ENCODE results near the gene FANCF. TPM values are rescaled to one million over a fixed set of nuclear protein-coding genes. Genes with fewer than 3 reads are reported as not detected.

FANCF gene
- total RNA-seq (2014; rRNA removed; shearing (Covaris generic); ENCODE audit: low replicate concordance): 11.1 and 15.6 TPM in 2 replicates

GRCh38 chr11:22625448-22626287 is at the start of gene FANCF:
FANCF (minus strand) TSS chr11:22625823; CDS start chr11:22625810, 13 bp downstream.
- Histone ChIP-seq H3K79me2 (ENCODE audit: low read length) (peaks cover 12% of the 10 kb centered on the region), H4K20me1 (ENCODE audit: insufficient read depth, low read depth, low read length) (no peaks in the 10 kb centered on the region), H3K9ac (ENCODE audit: low read length) (peak within 1 kb of the TSS; percentile 91), H3K4me2 (ENCODE audit: low read depth, low read length, poor library complexity, severe bottlenecking) (peak within 1 kb of the TSS; percentile 93), H2AFZ (ENCODE audit: low read length) (peak within 1 kb of the TSS; percentile 96), H3K9me3 (ENCODE audit: low read length) (no peaks in the 10 kb centered on the region), H3K36me3 (ENCODE audit: insufficient read depth, low read length) (no peaks in the 10 kb centered on the region), H3K9me2 (replicated peaks; ENCODE audit: insufficient read depth, low read length) (no peaks in the 10 kb centered on the region; the same call in 1 of the 2 replicates), H3K27ac (ENCODE audit: low read length) (peak within 1 kb of the TSS; percentile 44; the same call in 1 of the 2 replicates), H3K4me1 (ENCODE audit: low read length) (peaks cover 19% of the 10 kb centered on the region), H3K4me3 (ENCODE audit: low read length) (peak within 1 kb of the TSS; percentile 89), H3K27me3 (ENCODE audit: low read length) (no peaks in the 10 kb centered on the region)
- DNase-seq: peak; percentile 98

GRCh38 chr11:22674470-22675439 is 49.1 kb upstream of the FANCF start:
- Histone ChIP-seq H3K4me2 (ENCODE audit: low read depth, low read length, poor library complexity, severe bottlenecking) (no peak overlapping the region), H3K36me3 (ENCODE audit: insufficient read depth, low read length) (no peaks in the 10 kb centered on the region), H3K9ac (ENCODE audit: low read length) (no peak overlapping the region), H3K9me2 (replicated peaks; ENCODE audit: insufficient read depth, low read length) (no peaks in the 10 kb centered on the region), H3K9me3 (ENCODE audit: low read length) (no peaks in the 10 kb centered on the region), H3K27me3 (ENCODE audit: low read length) (no peaks in the 10 kb centered on the region), H3K27ac (ENCODE audit: low read length) (no peak overlapping the region), H2AFZ (ENCODE audit: low read length) (no peak overlapping the region), H3K4me1 (ENCODE audit: low read length) (no peaks in the 10 kb centered on the region), H4K20me1 (ENCODE audit: insufficient read depth, low read depth, low read length) (no peaks in the 10 kb centered on the region), H3K79me2 (ENCODE audit: low read length) (no peaks in the 10 kb centered on the region), H3K4me3 (ENCODE audit: low read length) (no peak overlapping the region)
- no peak for DNase-seq

- Histone ChIP-seq H3K4me1 (ENCODE audit: low read length) (no peaks in the 10 kb centered on the region), H3K9me2 (replicated peaks; ENCODE audit: insufficient read depth, low read length) (no peaks in the 10 kb centered on the region), H3K36me3 (ENCODE audit: insufficient read depth, low read length) (no peaks in the 10 kb centered on the region), H3K4me3 (ENCODE audit: low read length) (no peak overlapping the region), H3K27ac (ENCODE audit: low read length) (no peak overlapping the region), H3K27me3 (ENCODE audit: low read length) (no peaks in the 10 kb centered on the region), H3K4me2 (ENCODE audit: low read depth, low read length, poor library complexity, severe bottlenecking) (no peak overlapping the region), H3K9ac (ENCODE audit: low read length) (no peak overlapping the region), H4K20me1 (ENCODE audit: insufficient read depth, low read depth, low read length) (no peaks in the 10 kb centered on the region), H2AFZ (ENCODE audit: low read length) (no peak overlapping the region), H3K9me3 (ENCODE audit: low read length) (no peaks in the 10 kb centered on the region), H3K79me2 (ENCODE audit: low read length) (no peaks in the 10 kb centered on the region)
- no peak for DNase-seq
Measured at GRCh38 chr11:22671751-22672150, 46.1 kb upstream of the FANCF start.

GRCh38 chr11:22670830-22671229 is 45.2 kb upstream of the FANCF start:
- H3K36me3 ChIP-seq (ENCODE audit: insufficient read depth, low read length): no peaks in the 10 kb centered on the region
- H3K79me2 ChIP-seq (ENCODE audit: low read length): no peaks in the 10 kb centered on the region
- no peaks in the 10 kb centered on the region for H3K4me1 ChIP-seq (ENCODE audit: low read length)
- peak; percentile 55 for DNase-seq
- no peak overlapping the region for H3K9ac ChIP-seq (ENCODE audit: low read length)
- H3K27me3 ChIP-seq (ENCODE audit: low read length): no peaks in the 10 kb centered on the region
- H3K9me2 ChIP-seq (replicated peaks; ENCODE audit: insufficient read depth, low read length): no peaks in the 10 kb centered on the region
- H3K9me3 ChIP-seq (ENCODE audit: low read length): no peaks in the 10 kb centered on the region
- no peak overlapping the region for H3K27ac ChIP-seq (ENCODE audit: low read length)
- H3K4me3 ChIP-seq (ENCODE audit: low read length): no peak overlapping the region
- no peak overlapping the region for H2AFZ ChIP-seq (ENCODE audit: low read length)
- H4K20me1 ChIP-seq (ENCODE audit: insufficient read depth, low read depth, low read length): no peaks in the 10 kb centered on the region
- no peak overlapping the region for H3K4me2 ChIP-seq (ENCODE audit: low read depth, low read length, poor library complexity, severe bottlenecking)

GRCh38 chr11:22669368-22669767 is 43.7 kb upstream of the FANCF start:
- Histone ChIP-seq H3K9ac (ENCODE audit: low read length) (no peak overlapping the region), H3K9me2 (replicated peaks; ENCODE audit: insufficient read depth, low read length) (no peaks in the 10 kb centered on the region), H3K36me3 (ENCODE audit: insufficient read depth, low read length) (no peaks in the 10 kb centered on the region), H3K4me1 (ENCODE audit: low read length) (no peaks in the 10 kb centered on the region), H3K4me3 (ENCODE audit: low read length) (no peak overlapping the region), H3K79me2 (ENCODE audit: low read length) (no peaks in the 10 kb centered on the region), H4K20me1 (ENCODE audit: insufficient read depth, low read depth, low read length) (no peaks in the 10 kb centered on the region), H2AFZ (ENCODE audit: low read length) (no peak overlapping the region), H3K27ac (ENCODE audit: low read length) (no peak overlapping the region), H3K27me3 (ENCODE audit: low read length) (no peaks in the 10 kb centered on the region), H3K9me3 (ENCODE audit: low read length) (no peaks in the 10 kb centered on the region), H3K4me2 (ENCODE audit: low read depth, low read length, poor library complexity, severe bottlenecking) (no peak overlapping the region)
- DNase-seq: no peak

GRCh38 chr11:22668005-22668796 is 42.6 kb upstream of the FANCF start:
- H3K9me2 ChIP-seq (replicated peaks; ENCODE audit: insufficient read depth, low read length): no peaks in the 10 kb centered on the region
- no peak overlapping the region for H3K27ac ChIP-seq (ENCODE audit: low read length)
- no peak for DNase-seq
- H3K9ac ChIP-seq (ENCODE audit: low read length): no peak overlapping the region
- no peaks in the 10 kb centered on the region for H3K4me1 ChIP-seq (ENCODE audit: low read length)
- no peak overlapping the region for H3K4me2 ChIP-seq (ENCODE audit: low read depth, low read length, poor library complexity, severe bottlenecking)
- H2AFZ ChIP-seq (ENCODE audit: low read length): no peak overlapping the region
- no peaks in the 10 kb centered on the region for H3K79me2 ChIP-seq (ENCODE audit: low read length)
- H4K20me1 ChIP-seq (ENCODE audit: insufficient read depth, low read depth, low read length): no peaks in the 10 kb centered on the region
- H3K36me3 ChIP-seq (ENCODE audit: insufficient read depth, low read length): no peaks in the 10 kb centered on the region
- H3K4me3 ChIP-seq (ENCODE audit: low read length): no peak overlapping the region
- H3K9me3 ChIP-seq (ENCODE audit: low read length): no peaks in the 10 kb centered on the region
- no peaks in the 10 kb centered on the region for H3K27me3 ChIP-seq (ENCODE audit: low read length)

GRCh38 chr11:22666688-22667439 is 41.2 kb upstream of the FANCF start:
- Histone ChIP-seq H3K4me2 (ENCODE audit: low read depth, low read length, poor library complexity, severe bottlenecking) (no peak overlapping the region), H3K9me3 (ENCODE audit: low read length) (no peaks in the 10 kb centered on the region), H4K20me1 (ENCODE audit: insufficient read depth, low read depth, low read length) (no peaks in the 10 kb centered on the region), H3K4me3 (ENCODE audit: low read length) (no peak overlapping the region), H3K27me3 (ENCODE audit: low read length) (no peaks in the 10 kb centered on the region), H2AFZ (ENCODE audit: low read length) (no peak overlapping the region), H3K79me2 (ENCODE audit: low read length) (no peaks in the 10 kb centered on the region), H3K9me2 (replicated peaks; ENCODE audit: insufficient read depth, low read length) (no peaks in the 10 kb centered on the region), H3K4me1 (ENCODE audit: low read length) (no peaks in the 10 kb centered on the region), H3K27ac (ENCODE audit: low read length) (no peak overlapping the region), H3K9ac (ENCODE audit: low read length) (no peak overlapping the region), H3K36me3 (ENCODE audit: insufficient read depth, low read length) (no peaks in the 10 kb centered on the region)
- no peak for DNase-seq

Measured in Karpas-422 (cell line).